ENCODE measurements around the gene ANKRD39. TPM values are rescaled to one million over a fixed set of nuclear protein-coding genes. Genes with fewer than 3 reads are reported as not detected.

The ANKRD39 gene
- total and polyA plus RNA-seq, 7 donors = 19.2 to 101 (median 53.3) TPM

DNA sequence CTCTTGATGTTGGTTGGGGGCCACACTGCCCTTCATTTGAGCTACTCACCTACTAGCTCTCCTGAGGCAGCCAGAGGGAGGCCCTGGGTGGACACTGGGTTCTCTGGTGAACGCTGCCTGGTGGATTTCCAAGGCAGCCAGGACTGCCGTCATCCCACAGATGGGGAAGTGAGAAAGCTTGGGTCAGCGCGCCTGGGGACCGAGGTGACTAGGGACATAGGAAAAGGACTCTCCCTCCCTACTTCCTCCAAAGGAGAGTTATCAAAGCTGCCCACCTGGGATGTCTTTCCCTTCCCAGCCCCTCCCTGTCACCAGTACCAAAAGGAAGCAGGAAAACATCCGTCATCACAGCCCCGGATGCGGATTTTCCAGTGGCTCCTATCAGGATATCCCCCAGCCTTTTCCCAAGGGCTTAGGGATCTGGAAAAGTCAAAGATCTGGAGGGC lies 15.9 kb upstream of the ANKRD39 start:
- peak overlapping the region; percentile 22 for H3K4me3 ChIP-seq
- peak; percentile 68 to 84 for DNase-seq
- WGBS, 3 donors = 30 to 44% (median 32%) methylated on average over 8 of the region's 8 CpGs

DNA sequence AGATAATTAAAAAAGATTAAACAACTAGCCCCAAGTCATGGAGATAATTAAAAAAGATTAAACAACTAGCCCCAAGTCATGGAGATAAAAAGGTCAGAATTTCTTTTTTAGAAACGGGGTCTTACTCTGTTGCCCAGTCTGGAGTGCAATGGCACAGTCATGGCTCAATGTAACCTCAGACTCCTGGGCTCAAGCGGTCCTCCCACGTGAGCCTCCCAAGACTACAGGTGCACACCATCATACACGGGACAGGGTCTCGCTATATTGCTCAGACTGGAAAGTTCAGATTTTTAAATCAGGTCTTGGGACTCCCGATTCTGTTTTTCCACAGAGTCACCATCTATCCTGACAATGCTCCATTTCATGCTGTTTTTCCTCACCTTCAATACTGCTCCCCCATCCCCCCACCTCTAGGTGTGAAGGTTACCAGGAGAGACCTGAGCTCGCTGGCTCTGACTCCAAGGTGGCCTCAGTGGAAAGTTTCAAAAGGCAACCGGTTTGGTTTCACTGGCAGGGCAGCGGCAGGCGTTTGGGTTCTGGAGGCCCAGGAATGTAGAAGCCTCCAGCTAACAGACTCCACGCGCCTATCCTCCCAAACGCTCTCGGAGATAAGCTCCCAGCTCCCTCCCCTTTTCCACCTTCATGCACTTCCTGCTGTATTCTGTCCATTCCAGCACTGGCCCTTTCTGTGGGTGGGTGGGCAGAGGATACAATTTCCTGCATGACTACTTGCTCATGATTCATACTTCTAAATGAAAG lies 15.0 kb upstream of the ANKRD39 start:
- Histone ChIP-seq H3K4me1 (peaks cover 16% of the 10 kb centered on the region), H3K36me3 (ENCODE audit: insufficient read depth in 1 of 2, low read depth in 1 of 2) (no peaks in the 10 kb centered on the region), H3K27me3 (ENCODE audit: insufficient read depth in 3 of 3, low read length in 2 of 3) (no peaks in the 10 kb centered on the region), H3K27ac (peak overlapping the region; percentile 46), H3K9me3 (no peaks in the 10 kb centered on the region), H3K4me3 (peak overlapping the region; percentile 22)
- ATAC-seq (no peak), DNase-seq (no peak)
- TF ChIP-seq, protein P1, sequence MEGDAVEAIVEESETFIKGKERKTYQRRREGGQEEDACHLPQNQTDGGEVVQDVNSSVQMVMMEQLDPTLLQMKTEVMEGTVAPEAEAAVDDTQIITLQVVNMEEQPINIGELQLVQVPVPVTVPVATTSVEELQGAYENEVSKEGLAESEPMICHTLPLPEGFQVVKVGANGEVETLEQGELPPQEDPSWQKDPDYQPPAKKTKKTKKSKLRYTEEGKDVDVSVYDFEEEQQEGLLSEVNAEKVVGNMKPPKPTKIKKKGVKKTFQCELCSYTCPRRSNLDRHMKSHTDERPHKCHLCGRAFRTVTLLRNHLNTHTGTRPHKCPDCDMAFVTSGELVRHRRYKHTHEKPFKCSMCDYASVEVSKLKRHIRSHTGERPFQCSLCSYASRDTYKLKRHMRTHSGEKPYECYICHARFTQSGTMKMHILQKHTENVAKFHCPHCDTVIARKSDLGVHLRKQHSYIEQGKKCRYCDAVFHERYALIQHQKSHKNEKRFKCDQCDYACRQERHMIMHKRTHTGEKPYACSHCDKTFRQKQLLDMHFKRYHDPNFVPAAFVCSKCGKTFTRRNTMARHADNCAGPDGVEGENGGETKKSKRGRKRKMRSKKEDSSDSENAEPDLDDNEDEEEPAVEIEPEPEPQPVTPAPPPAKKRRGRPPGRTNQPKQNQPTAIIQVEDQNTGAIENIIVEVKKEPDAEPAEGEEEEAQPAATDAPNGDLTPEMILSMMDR (IDR thresholded peaks at IDR 0.05) = no peak
- 78 to 85% (median 81%) methylated on average over 14 of the region's 14 CpGs for WGBS, 3 donors
- intact Hi-C loops (cut with DNase I) = loop anchor here in 1 of 2 donors (5.0 kb wide), 1 partner anchor 40 kb away; no protein-coding TSS in a partner anchor

More for the DNA sequence above, 15.9 kb upstream of the ANKRD39 start:
- Histone ChIP-seq H3K4me1 (peaks cover 15% of the 10 kb centered on the region), H3K9me3 (no peaks in the 10 kb centered on the region), H3K36me3 (ENCODE audit: insufficient read depth in 1 of 2, low read depth in 1 of 2) (no peaks in the 10 kb centered on the region), H3K27me3 (ENCODE audit: insufficient read depth in 3 of 3, low read length in 2 of 3) (no peaks in the 10 kb centered on the region), H3K27ac (peak overlapping the region; percentile 46)
- intact Hi-C loops (cut with DNase I) = loop anchor here in 1 of 2 donors (5.0 kb wide), 1 partner anchor 39 kb away; no protein-coding TSS in a partner anchor
- TF ChIP-seq, protein P1 (IDR thresholded peaks at IDR 0.05) = no peak
- peak in 3 of 4 donors; percentile 8 to 24 (median 13) for ATAC-seq

DNA sequence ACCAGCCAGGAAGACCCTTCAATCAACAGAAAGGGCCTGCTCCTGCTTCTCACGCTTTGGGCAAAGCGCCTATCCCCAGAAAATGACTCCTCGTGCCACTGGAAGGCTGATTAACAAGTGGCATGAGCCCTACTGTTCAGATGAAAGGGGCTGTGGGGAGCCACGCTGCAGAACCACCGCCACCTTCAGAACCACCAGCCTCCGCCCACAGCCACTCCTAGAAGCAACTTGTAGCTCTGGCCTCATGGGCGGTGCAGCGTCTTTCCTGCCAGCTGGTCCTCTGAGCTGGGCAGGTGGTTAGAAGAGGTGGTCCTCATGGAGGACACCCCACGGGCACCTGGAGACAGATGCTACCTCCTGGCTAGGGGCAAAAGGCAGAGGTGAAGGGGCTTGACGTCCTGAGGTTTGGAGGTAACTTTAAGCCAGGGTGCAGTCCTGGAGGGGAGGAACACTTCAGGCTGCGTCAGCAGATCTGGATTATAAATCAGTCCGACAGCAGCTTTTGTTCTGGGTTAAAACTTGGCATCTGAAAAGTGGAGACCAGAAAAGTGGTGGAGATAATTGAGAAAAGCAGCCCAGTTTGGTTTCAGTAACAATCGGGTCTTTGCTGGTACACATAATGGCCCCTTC lies 12.9 kb upstream of the ANKRD39 start:
- Histone ChIP-seq H3K36me3 (ENCODE audit: insufficient read depth in 1 of 2, low read depth in 1 of 2) (peaks cover 0 to 16% of the 10 kb centered on the region in 2 donors), H3K9me3 (no peaks in the 10 kb centered on the region), H3K4me3 (peak overlapping the region; percentile 92), H3K27me3 (ENCODE audit: insufficient read depth in 3 of 3, low read length in 2 of 3) (no peaks in the 10 kb centered on the region), H3K27ac (peak overlapping the region; percentile 86), H3K4me1 (peaks cover 26% of the 10 kb centered on the region)
- no peak for ATAC-seq
- intact Hi-C loops (cut with DNase I) = loop anchor here in 1 of 2 donors (5.0 kb wide), 1 partner anchor 42 kb away; no protein-coding TSS in a partner anchor
- WGBS, 3 donors = 48 to 54% (median 52%) methylated on average over 13 of the region's 13 CpGs
- no peak for DNase-seq
- TF ChIP-seq, protein P1 (IDR thresholded peaks at IDR 0.05) = no peak

DNA sequence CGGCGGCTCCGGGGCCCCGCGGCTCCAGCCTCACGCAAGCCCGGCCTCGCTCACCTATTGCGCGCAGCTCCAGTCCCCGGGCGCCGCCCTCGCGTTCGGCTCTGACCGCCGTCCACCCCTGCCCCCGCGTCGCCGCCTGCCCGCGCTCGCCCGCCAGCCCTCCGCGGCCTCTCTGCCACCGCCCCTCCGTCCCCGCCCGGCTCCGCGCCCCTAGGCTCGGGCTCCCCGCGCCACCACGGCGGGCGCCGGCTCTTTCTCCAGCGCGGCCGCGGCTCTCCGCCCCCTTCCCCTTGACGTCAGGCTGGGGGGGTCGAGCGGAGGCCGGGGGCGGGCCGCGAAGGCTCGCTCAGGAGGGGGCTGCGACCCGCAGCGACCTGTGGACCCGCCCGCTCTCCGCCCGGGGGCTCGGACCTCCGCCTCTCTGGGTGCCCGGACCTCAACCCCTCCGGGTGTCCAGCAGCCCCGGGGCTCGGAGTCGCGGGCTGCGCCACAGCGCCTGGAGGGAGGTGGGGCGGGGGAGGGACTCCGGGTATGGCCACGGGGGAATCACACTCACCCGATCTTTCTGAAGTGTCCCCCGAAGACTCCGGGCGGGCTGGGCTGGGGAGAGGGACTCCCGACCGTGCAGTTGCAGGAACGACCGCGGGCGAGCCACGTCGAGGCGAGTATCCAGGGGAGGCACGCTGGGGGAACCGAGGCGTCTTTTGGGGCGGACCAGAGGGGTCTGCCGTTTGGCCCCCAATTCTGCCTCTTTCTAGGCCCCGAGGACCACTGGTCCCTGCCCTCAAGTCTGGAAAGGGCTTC lies 12.2 kb upstream of the ANKRD39 start, which contains the start of gene SEMA4C:
TSS of gene SEMA4C (minus strand) at position 259 of the 804 bp plus-strand sequence. CDS start 2,194 bp downstream, outside the sequence.
- TF ChIP-seq, protein P1 (IDR thresholded peaks at IDR 0.05) = no peak
- Histone ChIP-seq H3K27ac (peak within 1 kb of the TSS; percentile 86), H3K4me3 (peak within 1 kb of the TSS; percentile 92), H3K4me1 (peaks cover 26% of the 10 kb centered on the region), H3K9me3 (no peaks in the 10 kb centered on the region), H3K36me3 (ENCODE audit: insufficient read depth in 1 of 2, low read depth in 1 of 2) (peaks cover 0 to 24% of the 10 kb centered on the region in 2 donors), H3K27me3 (ENCODE audit: insufficient read depth in 3 of 3, low read length in 2 of 3) (no peaks in the 10 kb centered on the region)
- 2 to 7% (median 6%) methylated on average over 55 to 93 of the region's 93 CpGs for WGBS, 3 donors
- ATAC-seq (peak; percentile 27 to 55 (median 52)), DNase-seq (peak; percentile 70 to 76)
- intact Hi-C loops (cut with DNase I) = loop anchor here in 1 of 2 donors (5.0 kb wide), 1 partner anchor 42 kb away; no protein-coding TSS in a partner anchor
